Endothelial cell (in vitro differentiated cells): ENCODE data around the gene GALNT13. TPM values are rescaled to one million over a fixed set of nuclear protein-coding genes. Genes with fewer than 3 reads are reported as not detected.

Experiments
- DNase-seq: peaks from one replicate; pipeline ENCODE4 v3.0.0; 2021; ENCODE audit warnings: low spot score
- H3K27ac Mint-ChIP-seq: one replicate; pipeline ENCODE4 v1.8.0; 2021; ENCODE audit warnings: mixed read lengths, inconsistent platforms; ENCODE audit not compliant: unreplicated experiment
- H3K27me3 Mint-ChIP-seq: one replicate; pipeline ENCODE4 v1.8.0; 2021; ENCODE audit warnings: mild to moderate bottlenecking, moderate library complexity, mixed read lengths, inconsistent platforms; ENCODE audit not compliant: unreplicated experiment
- H3K36me3 Mint-ChIP-seq: one replicate; pipeline ENCODE4 v1.8.0; 2021; ENCODE audit warnings: mild to moderate bottlenecking, low read depth, mixed read lengths, inconsistent platforms; ENCODE audit not compliant: unreplicated experiment
- H3K4me1 Mint-ChIP-seq: one replicate; pipeline ENCODE4 v1.8.0; 2021; ENCODE audit warnings: mild to moderate bottlenecking, mixed read lengths, inconsistent platforms; ENCODE audit not compliant: unreplicated experiment
- H3K4me3 Mint-ChIP-seq: one replicate; pipeline ENCODE4 v1.8.0; 2021; ENCODE audit warnings: mild to moderate bottlenecking, mixed read lengths, inconsistent platforms; ENCODE audit not compliant: unreplicated experiment
- H3K9me3 Mint-ChIP-seq: one replicate; pipeline ENCODE4 v1.8.0; 2021; ENCODE audit warnings: mixed read lengths, inconsistent platforms; ENCODE audit not compliant: unreplicated experiment
- total RNA-seq: library from RNA; stranded (reverse); fragmentation: NEBNext Ultra II Directional; extraction: Animal tissue kit (Norgen Biotek cat#: 25700); gene quantifications from one replicate; pipeline ENCODE4 v1.2.1, GENCODE V29; 2021; ENCODE audit not compliant: unreplicated experiment
- TF ChIP-seq, protein P1 (sequence below): fragments of 200-600 bp; sonication (generic); IDR thresholded peaks from one replicate; pipeline ENCODE4 v1.5.0; 2021; ENCODE audit warnings: antibody characterized with exemption; ENCODE audit not compliant: unreplicated experiment

GALNT13 gene
- total RNA-seq, 1 donor from 2014 or later: 26.3 TPM

DNA sequence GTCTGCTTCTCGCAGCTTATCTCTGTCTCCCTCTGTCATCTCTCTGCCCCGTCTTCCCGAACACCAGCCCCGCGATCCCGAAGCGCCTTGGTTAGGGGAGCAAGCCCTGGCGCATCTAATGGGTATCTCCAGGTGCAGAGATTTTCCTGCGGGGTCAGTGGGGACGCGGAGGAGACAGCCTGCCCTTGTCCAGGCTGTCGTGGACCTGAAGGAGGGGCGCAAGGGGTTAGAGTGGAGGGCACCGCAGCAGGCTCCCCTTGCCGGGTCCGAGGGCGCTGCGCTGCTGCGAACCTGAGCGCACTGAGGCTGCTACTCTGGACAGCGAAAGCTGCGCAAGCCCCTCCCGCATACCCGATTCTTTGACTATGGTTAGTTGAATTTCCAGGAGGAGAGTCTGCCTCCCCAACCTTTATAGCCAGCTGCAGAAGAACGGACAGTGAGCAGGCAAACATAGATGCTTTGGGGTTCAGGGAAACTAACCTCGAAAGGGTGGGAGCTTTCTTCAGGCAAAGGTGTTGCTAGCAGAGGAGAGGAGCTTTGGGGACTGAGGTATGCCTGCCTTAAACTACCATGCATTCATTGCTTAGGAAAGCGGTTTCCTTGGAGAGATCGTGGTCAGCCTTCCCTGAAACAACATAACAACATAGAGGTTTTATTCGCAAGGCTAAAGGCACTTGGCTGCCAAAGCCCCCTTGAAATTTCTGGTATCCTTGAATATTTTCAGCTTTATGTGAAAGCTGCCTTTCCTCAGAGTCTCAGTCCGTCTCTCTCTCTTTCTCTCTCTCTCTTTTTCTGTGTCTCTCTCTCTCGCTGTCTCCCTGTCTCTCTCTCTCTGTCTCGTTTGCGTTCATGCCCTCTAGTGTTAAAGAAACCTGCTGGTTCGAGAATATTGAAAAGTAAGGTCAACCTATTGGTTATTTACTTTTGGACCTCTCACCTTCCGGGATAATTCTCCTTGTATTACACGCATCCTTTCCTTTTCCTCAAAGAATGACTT, 1.6 kb downstream of the GALNT13 start:
- peaks cover 21% of the 10 kb centered on the region for H3K4me1 Mint-ChIP-seq
- H3K27me3 Mint-ChIP-seq: peaks cover 14% of the 10 kb centered on the region
- H3K36me3 Mint-ChIP-seq: peaks cover 5% of the 10 kb centered on the region
- peak overlapping the region; percentile 12 for H3K27ac Mint-ChIP-seq
- DNase-seq: peak; percentile 49
- H3K9me3 Mint-ChIP-seq: no peaks in the 10 kb centered on the region
- peak overlapping the region; percentile 96 for H3K4me3 Mint-ChIP-seq
- TF ChIP-seq, protein P1, sequence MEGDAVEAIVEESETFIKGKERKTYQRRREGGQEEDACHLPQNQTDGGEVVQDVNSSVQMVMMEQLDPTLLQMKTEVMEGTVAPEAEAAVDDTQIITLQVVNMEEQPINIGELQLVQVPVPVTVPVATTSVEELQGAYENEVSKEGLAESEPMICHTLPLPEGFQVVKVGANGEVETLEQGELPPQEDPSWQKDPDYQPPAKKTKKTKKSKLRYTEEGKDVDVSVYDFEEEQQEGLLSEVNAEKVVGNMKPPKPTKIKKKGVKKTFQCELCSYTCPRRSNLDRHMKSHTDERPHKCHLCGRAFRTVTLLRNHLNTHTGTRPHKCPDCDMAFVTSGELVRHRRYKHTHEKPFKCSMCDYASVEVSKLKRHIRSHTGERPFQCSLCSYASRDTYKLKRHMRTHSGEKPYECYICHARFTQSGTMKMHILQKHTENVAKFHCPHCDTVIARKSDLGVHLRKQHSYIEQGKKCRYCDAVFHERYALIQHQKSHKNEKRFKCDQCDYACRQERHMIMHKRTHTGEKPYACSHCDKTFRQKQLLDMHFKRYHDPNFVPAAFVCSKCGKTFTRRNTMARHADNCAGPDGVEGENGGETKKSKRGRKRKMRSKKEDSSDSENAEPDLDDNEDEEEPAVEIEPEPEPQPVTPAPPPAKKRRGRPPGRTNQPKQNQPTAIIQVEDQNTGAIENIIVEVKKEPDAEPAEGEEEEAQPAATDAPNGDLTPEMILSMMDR: no peak

DNA sequence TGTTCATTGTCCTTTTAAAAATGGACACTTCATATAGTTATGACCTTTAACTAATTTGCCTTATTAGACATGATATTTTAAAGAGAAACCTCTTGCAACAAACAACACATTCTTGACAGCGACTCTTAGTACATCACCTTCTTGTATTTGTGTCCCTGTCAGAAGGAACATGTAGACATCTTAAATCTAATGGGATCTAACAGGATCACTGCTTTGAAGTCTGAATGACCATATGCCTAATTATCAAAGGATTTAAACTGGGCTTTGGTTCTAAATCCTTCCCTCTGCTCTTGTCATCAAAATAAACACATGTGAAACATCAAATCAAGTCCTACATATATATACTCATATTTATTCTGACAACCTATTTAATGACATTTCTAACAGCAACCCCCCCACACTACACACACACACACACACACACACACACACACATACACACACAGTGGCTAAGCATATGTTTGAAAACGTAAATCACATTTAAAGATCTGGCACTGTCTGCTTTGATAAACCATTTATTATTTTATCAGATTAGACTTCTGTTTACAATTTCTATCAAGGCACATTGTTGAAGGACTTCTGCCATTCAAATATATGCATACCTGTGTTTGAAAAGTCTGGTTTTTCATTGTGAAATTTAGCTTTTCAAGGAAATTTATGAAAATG, 4.2 kb downstream of the GALNT13 start:
- Mint-ChIP-seq H3K4me1 (peaks cover 18% of the 10 kb centered on the region), H3K27ac (no peak overlapping the region), H3K27me3 (peaks cover 13% of the 10 kb centered on the region), H3K36me3 (peaks cover 5% of the 10 kb centered on the region), H3K9me3 (no peaks in the 10 kb centered on the region), H3K4me3 (no peak overlapping the region)
- no peak for DNase-seq
- TF ChIP-seq, protein P1: no peak

DNA sequence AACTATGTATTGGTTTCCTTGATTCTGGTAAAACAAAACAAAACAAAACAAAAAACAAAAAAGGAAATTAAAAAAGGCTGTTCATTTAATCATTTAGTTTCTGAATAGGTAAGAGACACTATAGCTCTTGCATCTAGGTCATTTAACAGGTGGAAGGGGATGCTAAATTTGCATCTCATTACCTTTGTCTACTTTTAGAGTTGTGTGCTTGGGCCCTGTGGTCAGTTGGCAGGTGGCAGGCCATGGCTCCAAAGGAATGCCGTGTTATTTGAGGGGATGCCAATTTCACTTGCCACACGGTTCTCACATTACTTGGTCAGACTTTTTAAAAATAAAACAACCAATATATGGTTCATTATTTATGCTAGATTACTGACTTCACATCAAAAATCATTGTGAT, 9.2 kb downstream of the GALNT13 start:
- no peaks in the 10 kb centered on the region for H3K9me3 Mint-ChIP-seq
- no peak overlapping the region for H3K27ac Mint-ChIP-seq
- no peak overlapping the region for H3K4me3 Mint-ChIP-seq
- H3K36me3 Mint-ChIP-seq: no peaks in the 10 kb centered on the region
- no peaks in the 10 kb centered on the region for H3K27me3 Mint-ChIP-seq
- TF ChIP-seq, protein P1: no peak
- H3K4me1 Mint-ChIP-seq: no peaks in the 10 kb centered on the region
- no peak for DNase-seq

DNA sequence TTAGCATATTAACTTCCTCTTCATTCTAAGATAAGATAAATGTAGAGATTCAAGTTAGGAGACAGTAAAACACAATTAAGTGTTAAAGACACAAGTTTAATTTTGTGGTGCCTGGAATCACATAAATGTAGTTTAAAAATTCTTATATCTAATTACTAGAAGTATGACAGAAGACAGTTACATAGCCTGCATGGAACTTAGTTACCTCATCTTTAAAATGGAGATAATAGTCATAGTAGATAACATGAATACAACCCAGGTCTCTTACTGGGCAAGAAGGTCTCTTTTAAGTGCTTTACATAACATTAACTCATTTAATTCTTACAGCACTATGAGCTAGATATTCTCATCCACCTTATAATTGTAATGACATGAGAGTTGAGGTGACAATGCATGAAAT, 15.1 kb downstream of the GALNT13 start:
- Mint-ChIP-seq H3K9me3 (no peaks in the 10 kb centered on the region), H3K4me3 (no peak overlapping the region), H3K4me1 (peaks cover 11% of the 10 kb centered on the region), H3K27me3 (no peaks in the 10 kb centered on the region), H3K27ac (no peak overlapping the region), H3K36me3 (no peaks in the 10 kb centered on the region)
- TF ChIP-seq, protein P1: no peak
- DNase-seq: no peak
